DND-41 (cell line): ENCODE measurements around the gene WFIKKN1.

ENCODE experiments used
- EZH2 ChIP-seq: IDR thresholded peaks from 3 replicates; pipeline ENCODE4 v1.6.1; 2012; ENCODE audit warnings: borderline replicate concordance, low read depth, mild to moderate bottlenecking, moderate library complexity, low read length, inconsistent platforms; ENCODE audit not compliant: severe bottlenecking
- TF ChIP-seq, protein P1 (sequence below): IDR thresholded peaks from 2 replicates; pipeline ENCODE4 v1.5.1; 2012; ENCODE audit warnings: borderline replicate concordance, low read length, moderate library complexity, mild to moderate bottlenecking; ENCODE audit not compliant: poor library complexity, severe bottlenecking; ENCODE audit errors: extremely low read depth

DNA sequence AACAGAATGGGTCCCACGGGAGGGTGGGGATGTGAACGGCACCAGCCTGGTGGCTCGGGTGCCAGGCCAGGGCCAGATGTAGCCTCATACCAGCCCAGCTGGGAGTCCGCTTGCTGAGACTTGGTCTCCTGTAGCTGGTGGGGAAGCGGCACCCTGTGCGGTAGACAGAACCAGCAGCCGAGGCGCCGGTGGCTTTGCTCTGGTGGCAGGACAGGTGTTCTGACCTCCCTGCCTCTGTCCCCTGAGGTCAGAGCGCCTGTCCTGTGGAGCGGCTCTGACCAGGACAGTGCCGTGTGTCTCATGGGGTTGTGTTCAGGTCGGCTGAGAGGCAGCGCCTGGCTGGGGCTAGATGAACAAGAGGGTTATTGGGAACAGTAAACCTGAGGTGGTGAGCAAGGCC, 20.8 kb upstream of the WFIKKN1 start:
- TF ChIP-seq, protein P1, sequence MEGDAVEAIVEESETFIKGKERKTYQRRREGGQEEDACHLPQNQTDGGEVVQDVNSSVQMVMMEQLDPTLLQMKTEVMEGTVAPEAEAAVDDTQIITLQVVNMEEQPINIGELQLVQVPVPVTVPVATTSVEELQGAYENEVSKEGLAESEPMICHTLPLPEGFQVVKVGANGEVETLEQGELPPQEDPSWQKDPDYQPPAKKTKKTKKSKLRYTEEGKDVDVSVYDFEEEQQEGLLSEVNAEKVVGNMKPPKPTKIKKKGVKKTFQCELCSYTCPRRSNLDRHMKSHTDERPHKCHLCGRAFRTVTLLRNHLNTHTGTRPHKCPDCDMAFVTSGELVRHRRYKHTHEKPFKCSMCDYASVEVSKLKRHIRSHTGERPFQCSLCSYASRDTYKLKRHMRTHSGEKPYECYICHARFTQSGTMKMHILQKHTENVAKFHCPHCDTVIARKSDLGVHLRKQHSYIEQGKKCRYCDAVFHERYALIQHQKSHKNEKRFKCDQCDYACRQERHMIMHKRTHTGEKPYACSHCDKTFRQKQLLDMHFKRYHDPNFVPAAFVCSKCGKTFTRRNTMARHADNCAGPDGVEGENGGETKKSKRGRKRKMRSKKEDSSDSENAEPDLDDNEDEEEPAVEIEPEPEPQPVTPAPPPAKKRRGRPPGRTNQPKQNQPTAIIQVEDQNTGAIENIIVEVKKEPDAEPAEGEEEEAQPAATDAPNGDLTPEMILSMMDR: no peak
- TF ChIP-seq EZH2: no peak
